Measurements from ENCODE around the gene LASP1. TPM values are rescaled to one million over a fixed set of nuclear protein-coding genes. Genes with fewer than 3 reads are reported as not detected.

LASP1 gene
- polyA plus RNA-seq, 1 donor from 2014 or later: 56.3 TPM

GRCh38 chr17:38917259-38917658 is 47.4 kb downstream of the LASP1 start:
- H3K36me3 ChIP-seq (ENCODE audit: insufficient read depth, low read length): no peaks in the 10 kb centered on the region
- no peak overlapping the region for H3K4me2 ChIP-seq (ENCODE audit: low read length)
- TF ChIP-seq REST (IDR thresholded peaks at IDR 0.05; ENCODE audit: borderline replicate concordance): no peak
- TF ChIP-seq TAF1 (IDR thresholded peaks at IDR 0.05; ENCODE audit: low read depth): no peak
- no peak for TF ChIP-seq EP300 (conservative IDR thresholded peaks at IDR 0.05; ENCODE audit: poor library complexity, severe bottlenecking)
- TF ChIP-seq RAD21 (conservative IDR thresholded peaks at IDR 0.05): no peak
- no peak for TF ChIP-seq MXI1 (conservative IDR thresholded peaks at IDR 0.05; ENCODE audit: poor library complexity, severe bottlenecking)
- H3K27me3 ChIP-seq (ENCODE audit: insufficient read depth, low read depth, low read length): no peaks in the 10 kb centered on the region
- H3K4me3 ChIP-seq (ENCODE audit: low read length): no peak overlapping the region
- no peaks in the 10 kb centered on the region for H3K9me2 ChIP-seq (ENCODE audit: insufficient read depth, low read length)
- H3F3A ChIP-seq (ENCODE audit: insufficient read depth, low read length, poor library complexity, severe bottlenecking): no peaks in the 10 kb centered on the region
- H2AFZ ChIP-seq (ENCODE audit: low read depth, low read length): no peak overlapping the region
- no peaks in the 10 kb centered on the region for H3K79me2 ChIP-seq (replicated peaks; ENCODE audit: insufficient read depth, low read length)
- no peak overlapping the region for H3K27ac ChIP-seq (ENCODE audit: low read length)
- no peaks in the 10 kb centered on the region for H4K20me1 ChIP-seq (ENCODE audit: insufficient read depth)
- H3K9me3 ChIP-seq (ENCODE audit: low read length): no peaks in the 10 kb centered on the region
- H3K9ac ChIP-seq (ENCODE audit: low read length): no peak overlapping the region

GRCh38 chr17:38918129-38918913 is 48.5 kb downstream of the LASP1 start:
- H3K9me2 ChIP-seq (ENCODE audit: insufficient read depth, low read length): no peaks in the 10 kb centered on the region
- TF ChIP-seq EP300 (conservative IDR thresholded peaks at IDR 0.05; ENCODE audit: poor library complexity, severe bottlenecking) (no peak), REST (IDR thresholded peaks at IDR 0.05; ENCODE audit: borderline replicate concordance) (no peak), TAF1 (IDR thresholded peaks at IDR 0.05; ENCODE audit: low read depth) (no peak)
- H3K9ac ChIP-seq (ENCODE audit: low read length): no peak overlapping the region
- H2AFZ ChIP-seq (ENCODE audit: low read depth, low read length): no peak overlapping the region
- no peaks in the 10 kb centered on the region for H4K20me1 ChIP-seq (ENCODE audit: insufficient read depth)
- no peaks in the 10 kb centered on the region for H3K27me3 ChIP-seq (ENCODE audit: insufficient read depth, low read depth, low read length)
- no peaks in the 10 kb centered on the region for H3K9me3 ChIP-seq (ENCODE audit: low read length)
- no peaks in the 10 kb centered on the region for H3K36me3 ChIP-seq (ENCODE audit: insufficient read depth, low read length)
- no peak overlapping the region for H3K27ac ChIP-seq (ENCODE audit: low read length)
- H3K4me3 ChIP-seq (ENCODE audit: low read length): no peak overlapping the region
- H3F3A ChIP-seq (ENCODE audit: insufficient read depth, low read length, poor library complexity, severe bottlenecking): no peaks in the 10 kb centered on the region
- no peaks in the 10 kb centered on the region for H3K79me2 ChIP-seq (replicated peaks; ENCODE audit: insufficient read depth, low read length)
- no peak overlapping the region for H3K4me2 ChIP-seq (ENCODE audit: low read length)

All from neural cell (in vitro differentiated cells).